B cell (primary cell): ENCODE measurements around the gene ADAMTS17.

Experiments
- CTCF ChIP-seq: fragments of 200-600 bp; IDR thresholded peaks from one replicate; pipeline ENCODE4 v1.8.0; 2022; ENCODE audit warnings: antibody characterized with exemption, mild to moderate bottlenecking
- EZH2 ChIP-seq: IDR thresholded peaks from 2 replicates; pipeline ENCODE4 v1.6.1; 2012; ENCODE audit warnings: borderline replicate concordance, low read depth, mild to moderate bottlenecking, moderate library complexity, low read length; ENCODE audit not compliant: insufficient read depth, poor library complexity, severe bottlenecking

DNA sequence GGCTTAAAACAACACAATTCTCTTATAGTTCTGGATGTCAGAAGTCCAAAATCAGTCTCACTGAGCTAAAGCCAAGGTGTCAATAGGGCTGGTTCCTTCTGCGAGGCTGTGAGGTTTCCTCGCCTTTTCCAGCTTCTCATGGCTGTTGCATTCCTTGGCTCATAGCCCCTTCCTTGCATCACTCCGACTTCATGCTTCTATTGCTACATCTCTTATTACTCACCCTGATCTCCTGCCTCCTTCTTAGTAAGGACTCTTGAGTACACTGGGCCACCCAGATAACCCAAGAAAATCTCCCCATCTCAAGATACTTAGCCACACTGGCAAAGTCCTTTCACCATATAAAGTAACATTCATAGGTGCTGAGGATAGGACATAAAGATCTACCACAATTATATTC lies 193.9 kb downstream of the ADAMTS17 start:
- TF ChIP-seq CTCF = no peak
- no peak for TF ChIP-seq EZH2
